ENCODE measurements around the gene RFX3.

Gene RFX3

GRCh38 chr9:3290231-3290840, 235.5 kb downstream of the RFX3 start:
- DNase-seq (ENCODE audit: extremely low spot score) = no peak
- TF ChIP-seq CTCF (IDR thresholded peaks at IDR 0.05; ENCODE audit: control extremely low read depth, extremely low read depth, low read depth, missing control alignments) = no peak
- CTCF ChIA-PET = interaction anchor here (1.2 kb wide), 1 partner anchor 8 kb away, joined by 3 read pairs; no protein-coding TSS in a partner anchor
- POLR2A ChIA-PET = no interaction called here

GRCh38 chr9:3288686-3289085, 237.1 kb downstream of the RFX3 start:
- CTCF ChIA-PET = no interaction called here
- TF ChIP-seq CTCF (IDR thresholded peaks at IDR 0.05; ENCODE audit: control extremely low read depth, extremely low read depth, low read depth, missing control alignments) = no peak
- POLR2A ChIA-PET = no interaction called here
- DNase-seq (ENCODE audit: extremely low spot score) = no peak

- no peak for TF ChIP-seq CTCF (IDR thresholded peaks at IDR 0.05; ENCODE audit: control extremely low read depth, extremely low read depth, low read depth, missing control alignments)
- ChIA-PET CTCF (no interaction called here), POLR2A (no interaction called here)
- no peak for DNase-seq (ENCODE audit: extremely low spot score)
These were observed 240.2 kb downstream of the RFX3 start for GRCh38 chr9:3285365-3286161.

- CTCF ChIA-PET = interaction anchor here (0.8 to 1.0 kb wide), 2 partner anchors 8 to 41 kb away, joined by 3 read pairs; no protein-coding TSS in a partner anchor
- POLR2A ChIA-PET = no interaction called here
- no peak for TF ChIP-seq CTCF (IDR thresholded peaks at IDR 0.05; ENCODE audit: control extremely low read depth, extremely low read depth, low read depth, missing control alignments)
- DNase-seq (ENCODE audit: extremely low spot score) = no peak
These were observed 243.4 kb downstream of the RFX3 start for GRCh38 chr9:3282365-3282764.

- no peak for DNase-seq (ENCODE audit: extremely low spot score)
- CTCF ChIA-PET = interaction anchor here (1.0 kb wide), 1 partner anchor 9 kb away, joined by 3 read pairs; no protein-coding TSS in a partner anchor
- POLR2A ChIA-PET = no interaction called here
- no peak for TF ChIP-seq CTCF (IDR thresholded peaks at IDR 0.05; ENCODE audit: control extremely low read depth, extremely low read depth, low read depth, missing control alignments)
These were observed 244.4 kb downstream of the RFX3 start for GRCh38 chr9:3281399-3281798.

- POLR2A ChIA-PET = no interaction called here
- CTCF ChIA-PET = no interaction called here
- TF ChIP-seq CTCF (IDR thresholded peaks at IDR 0.05; ENCODE audit: control extremely low read depth, extremely low read depth, low read depth, missing control alignments) = no peak
- DNase-seq (ENCODE audit: extremely low spot score) = no peak
These were observed 248.6 kb downstream of the RFX3 start for GRCh38 chr9:3277200-3277599.

Measured in GM10248 (cell line).